ENCODE results near the gene TFB1M. TPM values are rescaled to one million over a fixed set of nuclear protein-coding genes. Genes with fewer than 3 reads are reported as not detected.

Gene TFB1M
- total and polyA plus RNA-seq, 9 donors = 6.7 to 18.5 (median 14.6) TPM

- Histone ChIP-seq H3K36me3 (no peaks in the 10 kb centered on the region), H3K27me3 (no peaks in the 10 kb centered on the region), H3K9me3 (no peaks in the 10 kb centered on the region), H3K4me1 (ENCODE audit: insufficient read depth) (peaks cover 2% of the 10 kb centered on the region), H3K27ac (no peak overlapping the region), H3K4me3 (no peak overlapping the region)
- intact Hi-C loops (cut with DNase I) = loop anchor here in 1 of 4 donors (10.0 kb wide), 1 partner anchor 76 kb away; no protein-coding TSS in a partner anchor
- no peak for DNase-seq
- TF ChIP-seq EP300 (IDR thresholded peaks at IDR 0.05) (no peak), POLR2A (IDR thresholded peaks at IDR 0.05) (no peak)
- TF ChIP-seq, protein P1, sequence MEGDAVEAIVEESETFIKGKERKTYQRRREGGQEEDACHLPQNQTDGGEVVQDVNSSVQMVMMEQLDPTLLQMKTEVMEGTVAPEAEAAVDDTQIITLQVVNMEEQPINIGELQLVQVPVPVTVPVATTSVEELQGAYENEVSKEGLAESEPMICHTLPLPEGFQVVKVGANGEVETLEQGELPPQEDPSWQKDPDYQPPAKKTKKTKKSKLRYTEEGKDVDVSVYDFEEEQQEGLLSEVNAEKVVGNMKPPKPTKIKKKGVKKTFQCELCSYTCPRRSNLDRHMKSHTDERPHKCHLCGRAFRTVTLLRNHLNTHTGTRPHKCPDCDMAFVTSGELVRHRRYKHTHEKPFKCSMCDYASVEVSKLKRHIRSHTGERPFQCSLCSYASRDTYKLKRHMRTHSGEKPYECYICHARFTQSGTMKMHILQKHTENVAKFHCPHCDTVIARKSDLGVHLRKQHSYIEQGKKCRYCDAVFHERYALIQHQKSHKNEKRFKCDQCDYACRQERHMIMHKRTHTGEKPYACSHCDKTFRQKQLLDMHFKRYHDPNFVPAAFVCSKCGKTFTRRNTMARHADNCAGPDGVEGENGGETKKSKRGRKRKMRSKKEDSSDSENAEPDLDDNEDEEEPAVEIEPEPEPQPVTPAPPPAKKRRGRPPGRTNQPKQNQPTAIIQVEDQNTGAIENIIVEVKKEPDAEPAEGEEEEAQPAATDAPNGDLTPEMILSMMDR (IDR thresholded peaks at IDR 0.05) = no peak
- 68 to 81% (median 72%) methylated on average over 10 of the region's 10 CpGs for WGBS, 3 donors
Observed at GRCh38 chr6:155250701-155251381, 63.4 kb downstream of the TFB1M start.

DNA sequence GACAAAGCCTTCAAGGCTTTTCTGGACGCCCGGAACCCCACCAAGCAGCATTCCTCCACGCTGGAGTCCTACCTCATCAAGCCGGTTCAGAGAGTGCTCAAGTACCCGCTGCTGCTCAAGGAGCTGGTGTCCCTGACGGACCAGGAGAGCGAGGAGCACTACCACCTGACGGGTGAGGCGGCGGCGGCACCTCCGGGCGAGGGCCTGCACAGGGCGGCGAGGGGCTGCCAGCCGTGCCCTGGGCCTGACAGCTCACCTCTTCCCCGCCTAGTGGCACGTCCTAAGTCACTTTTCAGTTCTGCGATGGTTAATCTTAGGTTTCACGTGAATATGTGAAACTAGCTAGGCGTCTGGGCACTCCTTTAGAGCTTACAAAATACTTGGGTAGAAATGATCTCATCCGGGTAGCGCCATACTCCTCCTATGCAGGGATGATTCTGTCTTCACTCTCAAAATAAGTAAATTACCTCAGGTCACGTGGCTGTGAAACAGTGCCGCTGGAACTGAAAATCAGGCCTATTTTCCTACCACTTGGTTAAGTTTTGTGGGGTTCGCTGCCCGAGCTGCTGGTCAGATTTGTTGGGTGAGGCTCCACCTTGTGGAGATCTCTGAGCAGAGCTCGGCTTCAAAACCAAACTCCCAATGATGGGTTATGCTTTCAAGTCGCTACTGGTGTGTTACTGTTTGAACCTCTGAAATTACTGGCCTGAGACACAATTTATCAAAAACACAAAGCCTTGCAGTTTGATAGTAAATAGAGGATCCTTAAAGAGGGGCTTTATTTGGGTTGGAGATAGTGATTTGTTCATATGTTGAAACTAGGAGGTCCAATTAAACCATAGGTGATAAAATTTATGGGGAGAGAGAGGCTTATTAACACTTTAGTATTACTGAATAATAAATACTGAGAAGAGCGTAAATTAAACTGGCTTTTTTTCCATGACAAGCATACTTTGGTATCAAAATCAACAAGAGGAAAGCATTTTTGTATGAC lies 66.0 kb downstream of the TFB1M start:
- TF ChIP-seq, protein P1 (IDR thresholded peaks at IDR 0.05) = peak; percentile 55 to 64 (median 59)
- TF ChIP-seq POLR2A (IDR thresholded peaks at IDR 0.05) (no peak), EP300 (IDR thresholded peaks at IDR 0.05) (no peak)
- no peaks in the 10 kb centered on the region for H3K36me3 ChIP-seq
- intact Hi-C loops (cut with DNase I) = loop anchor here in 2 of 4 donors (5.0 kb wide), 2 partner anchors 254 to 571 kb away; no protein-coding TSS in a partner anchor
- H3K27me3 ChIP-seq = no peaks in the 10 kb centered on the region
- no peak overlapping the region for H3K4me3 ChIP-seq
- peak; percentile 39 to 65 (median 58) for DNase-seq
- peak overlapping the region in 1 of 2 donors; percentile 47 for H3K27ac ChIP-seq
- peaks cover 2% of the 10 kb centered on the region for H3K4me1 ChIP-seq (ENCODE audit: insufficient read depth)
- no peaks in the 10 kb centered on the region for H3K9me3 ChIP-seq
- WGBS, 3 donors = 65 to 70% (median 65%) methylated on average over 30 of the region's 30 CpGs

- TF ChIP-seq, protein P1 (IDR thresholded peaks at IDR 0.05) = no peak
- no peak for TF ChIP-seq EP300 (IDR thresholded peaks at IDR 0.05)
- TF ChIP-seq POLR2A (IDR thresholded peaks at IDR 0.05) = no peak
- 65 to 81% (median 73%) methylated on average over 5 of the region's 5 CpGs for WGBS, 3 donors
- H3K27me3 ChIP-seq = no peaks in the 10 kb centered on the region
- H3K4me3 ChIP-seq = no peak overlapping the region
- peaks cover 2% of the 10 kb centered on the region for H3K4me1 ChIP-seq (ENCODE audit: insufficient read depth)
- intact Hi-C loops (cut with DNase I) = loop anchor here in 2 of 4 donors (5.0 kb wide), 2 partner anchors 255 to 570 kb away; no protein-coding TSS in a partner anchor
- H3K27ac ChIP-seq = no peak overlapping the region
- H3K9me3 ChIP-seq = no peaks in the 10 kb centered on the region
- no peaks in the 10 kb centered on the region for H3K36me3 ChIP-seq
- DNase-seq = no peak
Observed at GRCh38 chr6:155247618-155248007, 66.7 kb downstream of the TFB1M start.

GRCh38 chr6:155246825-155247224 lies 67.5 kb downstream of the TFB1M start:
- H3K27me3 ChIP-seq = no peaks in the 10 kb centered on the region
- H3K9me3 ChIP-seq = no peaks in the 10 kb centered on the region
- no peak overlapping the region for H3K4me3 ChIP-seq
- DNase-seq = no peak
- 89 to 95% (median 94%) methylated on average over 2 of the region's 2 CpGs for WGBS, 3 donors
- peaks cover 2% of the 10 kb centered on the region for H3K4me1 ChIP-seq (ENCODE audit: insufficient read depth)
- H3K36me3 ChIP-seq = no peaks in the 10 kb centered on the region
- TF ChIP-seq POLR2A (IDR thresholded peaks at IDR 0.05) (no peak), EP300 (IDR thresholded peaks at IDR 0.05) (no peak)
- TF ChIP-seq, protein P1 (IDR thresholded peaks at IDR 0.05) = no peak
- intact Hi-C loops (cut with DNase I) = loop anchor here in 2 of 4 donors (5.0 kb wide), 2 partner anchors 255 to 570 kb away; no protein-coding TSS in a partner anchor
- H3K27ac ChIP-seq = no peak overlapping the region

Measured in ovary (tissue), 9 donors.